Neural cell (in vitro differentiated cells): ENCODE results near the gene KLF17. TPM values are rescaled to one million over a fixed set of nuclear protein-coding genes. Genes with fewer than 3 reads are reported as not detected.

ENCODE experiments used
- H2AFZ ChIP-seq: fragments of 200-600, 300-800 bp; sonication (generic), shearing (Covaris generic); 2 replicates; pipeline ENCODE4 v1.6.0; 2014; ENCODE audit warnings: low read depth, mild to moderate bottlenecking, antibody characterized with exemption, low read length, moderate library complexity
- H3F3A ChIP-seq: fragments of 200-600 bp; shearing (Covaris generic); 2 replicates; pipeline ENCODE4 v1.6.1; 2016; ENCODE audit warnings: mild to moderate bottlenecking, moderate library complexity, mixed read lengths, antibody characterized with exemption, low read length; ENCODE audit not compliant: insufficient read depth, poor library complexity, severe bottlenecking
- H3K27ac ChIP-seq: fragments of 200-600, 300-800 bp; sonication (generic), shearing (Covaris generic); 2 replicates; pipeline ENCODE4 v1.5.1; 2014; ENCODE audit warnings: mild to moderate bottlenecking, low read length, moderate library complexity
- H3K27me3 ChIP-seq: fragments of 300-800, 200-600 bp; sonication (generic), shearing (Covaris generic); 2 replicates; pipeline ENCODE4 v1.6.0; 2014; ENCODE audit warnings: mild to moderate bottlenecking, low read depth, low read length, moderate library complexity; ENCODE audit not compliant: insufficient read depth
- H3K36me3 ChIP-seq: fragments of 300-800, 200-600 bp; sonication (generic), shearing (Covaris generic); 2 replicates; pipeline ENCODE4 v1.5.1; 2014; ENCODE audit warnings: mild to moderate bottlenecking, antibody characterized with exemption, low read length, moderate library complexity; ENCODE audit not compliant: insufficient read depth
- H3K4me2 ChIP-seq: fragments of 300-800, 200-600 bp; sonication (generic), shearing (Covaris generic); 2 replicates; pipeline ENCODE4 v1.6.0; 2014; ENCODE audit warnings: mild to moderate bottlenecking, low read length
- H3K4me3 ChIP-seq: fragments of 300-800, 200-600 bp; sonication (generic), shearing (Covaris generic); 2 replicates; pipeline ENCODE4 v1.5.1; 2014; ENCODE audit warnings: mild to moderate bottlenecking, low read length, moderate library complexity
- H3K79me2 ChIP-seq: fragments of 200-600 bp; shearing (Covaris generic); replicated peaks from 2 replicates; pipeline ENCODE4 v1.6.0; 2014; ENCODE audit warnings: mild to moderate bottlenecking, low read length, moderate library complexity; ENCODE audit not compliant: insufficient read depth
- H3K9ac ChIP-seq: fragments of 300-800, 200-600 bp; sonication (generic), shearing (Covaris generic); 2 replicates; pipeline ENCODE4 v1.6.1; 2016; ENCODE audit warnings: mild to moderate bottlenecking, low read length, mixed read lengths
- H3K9me2 ChIP-seq: fragments of 200-600 bp; shearing (Covaris generic); 2 replicates; pipeline ENCODE4 v1.6.1; 2016; ENCODE audit warnings: mild to moderate bottlenecking, low read length, mixed read lengths; ENCODE audit not compliant: insufficient read depth
- H3K9me3 ChIP-seq: fragments of 200-600, 300-800 bp; sonication (generic), shearing (Covaris generic); 2 replicates; pipeline ENCODE4 v1.6.1; 2016; ENCODE audit warnings: mild to moderate bottlenecking, mixed run types, low read length, moderate library complexity, mixed read lengths
- H4K20me1 ChIP-seq: fragments of 200-600 bp; shearing (Covaris generic); 2 replicates; pipeline ENCODE4 v1.6.1; 2016; ENCODE audit warnings: mild to moderate bottlenecking, mixed run types; ENCODE audit not compliant: insufficient read depth
- CTCF ChIP-seq: fragments of 450-650 bp; IDR thresholded peaks from 2 replicates; pipeline ENCODE4 v1.5.1; 2014; ENCODE audit warnings: antibody characterized with exemption, mild to moderate bottlenecking, moderate library complexity; ENCODE audit not compliant: poor library complexity, severe bottlenecking
- EP300 ChIP-seq: fragments of 450-650 bp; conservative IDR thresholded peaks from 2 replicates; pipeline ENCODE4 v1.6.1; 2014; ENCODE audit warnings: antibody characterized with exemption, mild to moderate bottlenecking, moderate library complexity; ENCODE audit not compliant: poor library complexity, severe bottlenecking
- EZH2 ChIP-seq: fragments of 200-600, 300-800 bp; shearing (Covaris generic), sonication (generic); IDR thresholded peaks from 2 replicates; pipeline ENCODE4 v1.6.1; 2014; ENCODE audit warnings: antibody characterized with exemption, low read length, borderline replicate concordance, mild to moderate bottlenecking; ENCODE audit not compliant: insufficient read depth, poor library complexity, severe bottlenecking
- MXI1 ChIP-seq: fragments of 450-650 bp; conservative IDR thresholded peaks from 2 replicates; pipeline ENCODE4 v1.6.1; 2014; ENCODE audit warnings: antibody characterized with exemption, mild to moderate bottlenecking; ENCODE audit not compliant: poor library complexity, severe bottlenecking
- POLR2AphosphoS5 ChIP-seq: IDR thresholded peaks from 2 replicates; pipeline ENCODE4 v1.6.1; 2012
- RAD21 ChIP-seq: fragments of 450-650 bp; conservative IDR thresholded peaks from 2 replicates; pipeline ENCODE4 v1.6.1; 2014; ENCODE audit warnings: antibody characterized with exemption, mild to moderate bottlenecking, moderate library complexity
- REST ChIP-seq: IDR thresholded peaks from 2 replicates; pipeline ENCODE4 v1.6.1; 2012; ENCODE audit warnings: borderline replicate concordance
- SMC3 ChIP-seq: fragments of 450-650 bp; conservative IDR thresholded peaks from 2 replicates; pipeline ENCODE4 v1.6.1; 2014; ENCODE audit warnings: antibody characterized with exemption, mild to moderate bottlenecking, moderate library complexity; ENCODE audit not compliant: poor library complexity
- TAF1 ChIP-seq: IDR thresholded peaks from 2 replicates; pipeline ENCODE4 v1.6.1; 2012; ENCODE audit warnings: low read depth
- polyA plus RNA-seq: library from polyadenylated mRNA; depleted of rRNA; stranded (reverse); fragments of >200 nt; gene quantifications from 2 replicates; pipeline ENCODE4 v1.2.3, GENCODE V29; 2014

KLF17 gene
- polyA plus RNA-seq, 1 donor from 2014 or later: not detected

- Histone ChIP-seq H3K36me3 (no peaks in the 10 kb centered on the region), H3F3A (no peaks in the 10 kb centered on the region), H3K9ac (no peak overlapping the region), H3K27ac (no peak overlapping the region), H3K4me3 (no peak overlapping the region), H4K20me1 (no peaks in the 10 kb centered on the region), H3K9me2 (no peaks in the 10 kb centered on the region), H3K79me2 (no peaks in the 10 kb centered on the region), H3K9me3 (no peaks in the 10 kb centered on the region), H3K27me3 (no peaks in the 10 kb centered on the region), H3K4me2 (no peak overlapping the region), H2AFZ (no peak overlapping the region)
- TF ChIP-seq EZH2: no peak
- no peak for TF ChIP-seq EP300
- TF ChIP-seq POLR2AphosphoS5: no peak
- no peak for TF ChIP-seq REST
- no peak for TF ChIP-seq TAF1
- no peak for TF ChIP-seq RAD21
- TF ChIP-seq CTCF: no peak
- no peak for TF ChIP-seq SMC3
- TF ChIP-seq MXI1: no peak
Observed at GRCh38 chr1:44131411-44131810, 12.8 kb downstream of the KLF17 start.

- Histone ChIP-seq H3K9me3 (no peaks in the 10 kb centered on the region), H3K27me3 (no peaks in the 10 kb centered on the region), H3K9me2 (no peaks in the 10 kb centered on the region), H3K4me2 (no peak overlapping the region), H3K4me3 (no peak overlapping the region), H3K36me3 (no peaks in the 10 kb centered on the region), H3F3A (no peaks in the 10 kb centered on the region), H3K27ac (no peak overlapping the region), H2AFZ (no peak overlapping the region), H3K9ac (no peak overlapping the region), H3K79me2 (no peaks in the 10 kb centered on the region), H4K20me1 (no peaks in the 10 kb centered on the region)
- no peak for TF ChIP-seq POLR2AphosphoS5
- TF ChIP-seq EP300: no peak
- no peak for TF ChIP-seq CTCF
Observed at GRCh38 chr1:44134071-44134920, 15.7 kb downstream of the KLF17 start.
